Activated CD8-positive, alpha-beta memory T cell treated with anti-CD3 and anti-CD28 coated beads for 36 hours (primary cell): ENCODE measurements around the gene ERCC3. TPM values are rescaled to one million over a fixed set of nuclear protein-coding genes. Genes with fewer than 3 reads are reported as not detected.

Experiments
- CTCF ChIA-PET: fragments of 350-600 bp; sonication (Branson Sonifier 250); formaldehyde crosslinking; loops from one replicate; lab custom pipeline; 2021; ENCODE audit warnings: antibody characterized with exemption; lab: Charles Lee
- POLR2A ChIA-PET: fragments of 350-600 bp; sonication (Branson Sonifier 250); formaldehyde crosslinking; loops from one replicate; lab custom pipeline; 2021; ENCODE audit warnings: antibody characterized with exemption; lab: Charles Lee
- total RNA-seq, 2 experiments: library from RNA; stranded (reverse); gene quantifications; one replicate each; pipeline ENCODE4 v1.2.3, GENCODE V29; 2021

Gene ERCC3
- total RNA-seq = 10 to 100 TPM; 56.3 to 57.7 TPM

DNA sequence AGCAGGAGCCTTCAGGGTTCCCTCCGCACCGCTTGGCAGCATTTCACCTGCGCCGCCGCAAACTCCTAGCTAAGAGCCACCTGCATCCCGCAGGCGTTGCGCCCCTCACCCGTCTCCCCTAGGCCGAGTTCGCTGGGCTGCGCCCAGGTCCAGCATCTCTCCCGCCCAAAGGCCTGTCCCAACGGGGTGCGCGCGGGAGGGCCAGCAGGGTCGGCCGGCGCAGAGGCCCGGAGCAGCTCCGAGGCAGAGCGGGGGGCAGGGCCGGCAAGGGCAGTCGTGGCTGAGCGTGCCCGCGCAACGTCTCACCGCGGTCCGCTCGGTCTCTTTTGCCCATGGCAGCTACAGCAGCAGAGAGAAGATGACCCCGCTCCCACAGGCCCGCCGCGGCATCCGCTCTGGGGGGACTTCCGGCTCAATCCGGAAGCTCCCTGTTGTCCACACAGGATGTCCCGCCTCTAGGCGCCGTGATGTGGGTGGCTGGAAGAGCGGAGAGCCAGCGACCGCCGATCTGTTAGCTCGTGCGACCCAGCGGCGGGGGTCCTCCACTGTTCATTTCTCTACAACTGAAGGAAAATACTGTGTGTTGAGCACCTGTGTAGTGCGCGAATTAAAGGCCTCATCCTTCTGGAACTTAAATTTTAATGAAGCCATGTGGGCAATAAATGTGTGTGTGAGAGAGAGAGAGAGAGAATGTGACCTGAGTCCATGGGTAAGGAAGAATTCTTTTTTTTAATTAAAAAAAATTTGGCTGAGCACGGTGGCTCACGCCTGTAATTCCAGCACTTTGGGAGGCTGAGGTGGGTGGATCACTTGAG lies at the start of gene ERCC3:
Gene ERCC3 (minus strand): TSS at position 397 of the 815 bp plus-strand sequence. CDS start 63 bp downstream, at position 334.
- ChIA-PET CTCF (interaction anchor here (1.3 kb wide), 1 partner anchor 24 kb away, joined by 4 read pairs; no protein-coding TSS in a partner anchor), POLR2A (interaction anchor here (0.6 to 1.4 kb wide), 5 partner anchors 14 to 798 kb away, joined by 3 to 5 read pairs (median 3); no protein-coding TSS in a partner anchor)

DNA sequence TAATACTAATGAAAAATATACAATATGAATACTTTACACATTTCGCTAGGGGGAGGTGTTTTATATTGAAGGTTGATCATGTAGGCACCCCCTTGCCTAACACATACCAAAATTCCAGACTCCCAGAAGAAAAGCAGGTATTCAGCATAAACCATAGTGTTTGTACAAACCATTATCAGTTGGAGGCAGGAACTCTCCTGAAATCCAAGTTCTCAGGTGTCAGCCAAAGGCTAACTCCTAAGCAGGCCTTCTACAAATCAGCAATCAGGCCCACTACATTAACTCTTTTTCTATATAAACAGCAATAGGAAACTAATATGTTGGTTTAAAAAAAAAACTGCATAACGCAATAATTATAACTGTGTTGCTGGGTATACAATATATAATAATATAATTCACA lies 49.3 kb upstream of the ERCC3 start:
- CTCF ChIA-PET = no interaction called here

GRCh38 chr2:127342101-127342500 lies 48.2 kb upstream of the ERCC3 start:
- ChIA-PET POLR2A (no interaction called here), CTCF (interaction anchor here (0.6 kb wide), 2 partner anchors 56 to 221 kb away, joined by 3 to 4 read pairs; no protein-coding TSS in a partner anchor)

More for the DNA sequence above, 49.3 kb upstream of the ERCC3 start:
- POLR2A ChIA-PET = no interaction called here

DNA sequence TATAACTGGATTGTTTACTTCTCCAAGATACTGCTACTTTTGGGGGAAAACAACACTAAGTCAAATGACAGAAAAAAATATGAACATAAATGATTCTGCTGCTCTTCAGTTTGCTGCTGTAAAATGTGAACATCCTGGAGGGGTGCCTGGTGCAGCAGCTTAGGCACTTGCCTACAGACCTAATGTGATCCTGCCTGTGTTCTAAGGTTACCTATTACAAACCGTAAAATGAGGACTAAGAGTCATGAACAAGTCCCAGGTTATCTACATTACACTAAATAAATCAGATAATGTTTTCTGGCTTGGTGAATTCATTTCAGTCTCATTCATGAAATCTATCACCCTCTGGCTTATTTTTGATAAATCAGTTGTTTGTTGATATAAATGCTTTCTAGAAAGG lies 38.4 kb upstream of the ERCC3 start:
- ChIA-PET POLR2A (no interaction called here), CTCF (no interaction called here)

DNA sequence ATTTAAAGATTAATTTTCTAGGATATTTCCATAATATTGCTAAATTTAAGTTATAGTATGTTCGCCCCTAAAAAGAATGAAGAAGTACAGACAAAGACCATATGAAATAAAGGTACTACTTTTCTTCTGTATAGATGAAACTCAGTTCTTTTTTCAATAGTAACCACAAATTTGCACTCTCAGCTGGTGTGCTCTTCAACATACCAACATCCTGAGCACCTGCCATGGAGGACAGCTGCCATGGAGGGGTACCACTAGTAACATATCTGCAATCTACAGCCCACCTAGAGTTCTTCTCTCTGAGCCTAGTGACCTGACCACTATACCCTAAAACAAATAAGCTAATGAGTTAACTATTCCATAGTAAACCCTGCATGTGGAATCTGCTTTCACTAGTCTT lies 36.8 kb upstream of the ERCC3 start:
- ChIA-PET POLR2A (no interaction called here), CTCF (no interaction called here)

DNA sequence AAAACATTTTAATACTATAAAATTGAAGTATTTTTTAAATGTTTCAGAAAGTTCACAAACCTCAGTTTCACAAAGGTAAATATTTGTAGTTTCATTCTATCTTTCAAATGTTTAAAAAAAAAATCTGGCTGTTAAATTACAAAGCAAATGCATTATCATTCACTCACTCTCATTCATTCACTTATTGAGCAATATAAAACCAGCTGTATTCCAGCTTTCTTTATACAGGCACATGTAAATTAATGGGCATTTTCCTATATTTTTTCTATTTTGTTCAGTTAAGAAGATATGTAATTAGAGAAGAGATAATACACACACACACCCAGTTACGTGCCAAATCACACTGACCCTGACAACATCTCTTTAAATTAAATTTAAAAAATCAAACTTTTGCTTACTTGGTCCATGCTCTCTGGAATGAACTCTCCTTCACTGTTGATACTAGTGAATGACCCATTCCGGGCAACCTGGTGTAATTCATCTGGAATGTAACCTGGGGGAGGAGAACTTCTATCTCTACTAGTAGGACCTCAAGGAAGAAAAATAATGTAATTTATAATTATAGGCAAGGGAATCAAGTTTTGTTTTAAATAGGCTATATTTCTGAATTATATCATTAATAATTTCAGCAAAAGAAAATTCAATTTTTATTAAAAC lies 32.5 kb upstream of the ERCC3 start:
- ChIA-PET CTCF (no interaction called here), POLR2A (no interaction called here)

GRCh38 chr2:127324635-127325034 lies 30.7 kb upstream of the ERCC3 start:
- CTCF ChIA-PET = no interaction called here

DNA sequence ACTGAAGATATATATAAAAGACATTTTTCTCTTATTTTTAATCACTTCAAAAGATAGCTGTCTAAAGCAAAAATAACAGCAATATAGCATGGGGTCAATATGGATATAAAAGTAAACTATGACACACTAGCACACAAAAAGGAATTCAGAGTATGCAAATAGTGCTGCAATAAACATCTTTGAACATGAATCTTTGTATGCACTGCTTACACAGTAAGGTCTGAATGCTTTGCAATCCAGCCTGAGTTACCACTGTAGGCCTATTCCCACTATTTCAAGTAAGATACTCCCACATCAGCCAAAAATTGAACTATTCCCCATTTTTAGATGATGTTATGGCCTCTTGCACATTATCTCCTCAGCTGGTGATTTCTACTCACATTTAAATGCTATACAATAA lies 27.4 kb upstream of the ERCC3 start:
- ChIA-PET CTCF (no interaction called here), POLR2A (no interaction called here)

More at GRCh38 chr2:127324635-127325034, 30.7 kb upstream of the ERCC3 start:
- POLR2A ChIA-PET = no interaction called here

GRCh38 chr2:127320586-127321275 lies 26.8 kb upstream of the ERCC3 start:
- ChIA-PET CTCF (no interaction called here), POLR2A (no interaction called here)

GRCh38 chr2:127320067-127320466 lies 26.1 kb upstream of the ERCC3 start:
- ChIA-PET CTCF (no interaction called here), POLR2A (interaction anchor here (0.5 kb wide), 1 partner anchor 15 kb away, joined by 4 read pairs; no protein-coding TSS in a partner anchor)

DNA sequence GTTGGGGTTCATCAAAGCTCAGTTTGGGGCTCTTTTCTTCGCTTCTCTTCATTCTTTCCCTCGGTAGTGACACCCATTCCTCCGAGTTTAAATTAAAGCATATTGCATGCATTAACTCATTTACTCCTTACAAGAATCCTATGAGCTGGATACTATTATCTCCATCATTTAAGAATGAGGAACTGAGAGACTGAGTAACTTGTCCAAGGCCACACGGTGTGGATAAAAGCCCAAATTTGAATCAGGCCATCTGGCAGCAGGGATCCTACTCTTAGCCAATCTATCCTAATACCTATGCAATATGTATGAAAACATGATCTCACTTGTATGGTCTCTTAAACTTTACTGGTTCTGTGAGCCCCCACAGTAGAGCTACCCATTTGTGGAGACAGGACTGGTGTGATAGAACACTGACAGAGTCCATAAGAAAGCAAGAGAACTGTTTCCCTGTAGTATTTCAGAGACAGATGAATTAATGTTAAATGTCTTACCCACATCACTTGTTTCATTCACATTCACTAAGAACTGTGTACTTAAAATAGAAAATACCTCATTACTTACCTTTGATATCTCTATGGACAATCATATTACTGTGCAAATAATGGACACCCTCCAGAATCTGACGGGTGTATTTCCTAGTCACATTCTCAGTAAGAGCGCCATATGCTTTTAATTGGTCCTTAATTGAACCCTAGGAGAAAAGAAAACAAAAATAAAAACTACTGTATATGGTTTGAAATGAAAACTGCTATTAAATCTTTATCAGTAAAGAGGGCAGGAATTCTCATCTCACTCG lies 20.4 kb upstream of the ERCC3 start:
- CTCF ChIA-PET = no interaction called here

DNA sequence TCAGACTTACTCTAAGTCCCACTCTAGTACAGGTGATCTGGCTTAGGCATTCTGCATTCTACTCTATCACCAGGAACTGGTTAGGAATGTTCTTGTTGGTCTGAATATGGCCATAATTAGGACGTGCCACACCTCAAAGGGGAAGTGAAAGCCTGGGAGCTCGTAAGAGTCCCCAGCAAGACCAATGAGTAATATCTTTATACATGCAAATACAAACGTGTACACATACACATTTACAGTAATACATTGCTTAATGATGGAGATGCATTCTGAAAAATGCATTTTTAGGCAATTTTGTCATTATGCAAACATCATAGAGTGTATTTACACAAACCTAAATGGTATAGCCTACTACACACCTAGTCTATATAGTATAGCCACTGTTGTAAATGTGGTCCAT lies 19.5 kb upstream of the ERCC3 start:
- POLR2A ChIA-PET = no interaction called here
- CTCF ChIA-PET = no interaction called here

More for the DNA sequence above, 20.4 kb upstream of the ERCC3 start:
- POLR2A ChIA-PET = no interaction called here

- POLR2A ChIA-PET = no interaction called here
- CTCF ChIA-PET = no interaction called here
Observed at GRCh38 chr2:127310980-127311379, 17.0 kb upstream of the ERCC3 start.

DNA sequence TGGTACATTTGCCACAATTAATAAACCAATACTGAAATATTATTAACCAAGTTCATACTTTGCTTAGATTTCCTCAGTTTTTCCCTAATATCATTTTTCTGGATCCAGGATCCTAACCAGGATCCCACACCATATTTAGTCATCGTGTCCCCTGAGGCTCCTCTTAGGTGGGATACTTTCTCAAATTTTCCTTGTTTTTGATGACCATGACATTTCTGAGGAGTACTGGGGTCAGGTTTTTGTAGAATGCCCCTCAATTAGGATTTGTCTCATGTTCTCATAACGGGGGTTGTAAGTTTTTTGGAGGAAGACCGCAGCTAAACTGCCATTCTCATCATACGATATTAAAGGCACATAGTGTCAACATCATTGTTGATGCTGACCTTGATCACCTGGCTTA lies 15.5 kb upstream of the ERCC3 start:
- ChIA-PET POLR2A (no interaction called here), CTCF (no interaction called here)

- POLR2A ChIA-PET = no interaction called here
- CTCF ChIA-PET = no interaction called here
Observed at GRCh38 chr2:127308586-127309138, 14.7 kb upstream of the ERCC3 start.

DNA sequence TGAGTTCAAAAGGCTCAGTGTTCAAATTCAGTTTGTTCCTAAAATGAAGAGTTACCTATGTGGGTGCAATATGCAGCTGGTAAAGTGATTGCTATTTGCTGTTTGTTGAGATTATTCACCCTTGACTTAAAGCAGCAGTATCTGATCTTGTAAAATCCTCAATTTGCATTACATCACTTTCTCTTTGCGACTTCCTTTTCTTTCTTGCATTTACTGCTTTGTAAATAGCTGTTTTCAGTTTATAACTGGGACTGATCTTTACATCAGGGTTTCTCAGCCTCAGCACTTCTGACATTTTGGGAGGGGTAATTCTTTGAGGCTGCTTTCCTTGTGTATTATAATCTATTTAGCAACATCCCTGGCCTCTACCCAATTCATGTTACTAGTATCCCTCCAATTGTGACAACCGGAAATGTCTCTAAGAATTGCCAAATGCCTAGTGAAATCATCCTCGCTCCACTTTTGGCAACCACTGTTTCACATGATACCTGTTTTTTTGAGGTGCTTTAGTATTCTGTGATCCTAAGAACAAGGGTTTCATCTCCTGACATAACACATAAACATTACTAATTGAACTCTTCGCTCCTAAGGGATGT lies 12.1 kb upstream of the ERCC3 start:
- CTCF ChIA-PET = interaction anchor here (0.6 to 0.7 kb wide), 2 partner anchors 35 to 157 kb away, joined by 3 to 4 read pairs; no protein-coding TSS in a partner anchor
- POLR2A ChIA-PET = no interaction called here

GRCh38 chr2:127302168-127302567 lies 8.2 kb upstream of the ERCC3 start:
- ChIA-PET CTCF (no interaction called here), POLR2A (no interaction called here)

DNA sequence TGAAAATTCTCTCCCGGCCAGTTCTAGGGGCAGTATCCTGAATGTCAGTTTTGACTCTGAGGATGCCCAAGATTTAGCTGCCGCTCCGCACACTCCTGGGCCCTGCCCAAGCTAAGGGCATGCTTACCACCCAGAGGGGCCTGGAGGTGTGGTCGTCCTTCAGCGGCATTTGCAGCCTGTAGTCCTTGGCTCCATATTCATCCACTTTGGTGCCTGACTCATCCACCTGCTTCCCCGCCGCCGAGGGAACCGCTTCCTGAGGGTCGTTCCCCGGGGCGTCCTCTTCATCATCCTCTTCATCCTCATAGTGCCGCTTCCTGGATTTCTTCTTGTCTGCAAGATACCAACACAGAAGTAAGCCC lies 577 bp downstream of the ERCC3 start:
- CTCF ChIA-PET = interaction anchor here (0.6 to 1.3 kb wide), 3 partner anchors 23 to 97 kb away, joined by 3 to 4 read pairs (median 4); no protein-coding TSS in a partner anchor
- POLR2A ChIA-PET = interaction anchor here (1.3 to 1.4 kb wide), 2 partner anchors 122 to 208 kb away, joined by 3 read pairs; no protein-coding TSS in a partner anchor
